Esophagus muscularis mucosa (tissue), 4 donors: ENCODE measurements around the gene RPL7A. TPM values are rescaled to one million over a fixed set of nuclear protein-coding genes. Genes with fewer than 3 reads are reported as not detected.

Experiments
- DNase-seq: peaks from one replicate; pipeline ENCODE4 v3.0.0-alpha.2; 2017; ENCODE audit errors: extremely low spot score
- H3K27ac ChIP-seq, 4 donors: fragments of 200-600 bp; sonication (generic); replicated peaks in 1 of 4; 1 replicate in 3 of 4; 2 replicates in 1 of 4; pipeline ENCODE4 v1.5.1; 2016 to 2019; ENCODE audit warnings: mild to moderate bottlenecking in 1 of 4
- H3K27me3 ChIP-seq, 4 donors: fragments of 200-600 bp; sonication (generic); one replicate each; pipeline versions ENCODE4 v1.5.1 to v1.6.0; 2016 to 2019
- H3K36me3 ChIP-seq, 4 donors: fragments of 200-600 bp; sonication (generic); one replicate each; pipeline ENCODE4 v1.5.1; 2016 to 2019
- H3K4me1 ChIP-seq, 4 donors: fragments of 200-600 bp; sonication (generic); one replicate each; pipeline ENCODE4 v1.5.1; 2016 to 2019
- H3K4me3 ChIP-seq, 4 donors: fragments of 200-600 bp; sonication (generic); 1 replicate in 2 of 4; 2 replicates in 2 of 4; pipeline ENCODE4 v1.5.1; 2016 to 2019; ENCODE audit warnings: mild to moderate bottlenecking in 4 of 4, moderate library complexity in 1 of 4
- H3K9me3 ChIP-seq, 4 donors: fragments of 200-600 bp; sonication (generic); 1 replicate in 3 of 4; 2 replicates in 1 of 4; pipeline ENCODE4 v1.5.1; 2016 to 2019
- EP300 ChIP-seq: sonication (generic); formaldehyde crosslinking; IDR thresholded peaks from one replicate; pipeline ENCODE4 v1.6.1; 2017; ENCODE audit warnings: antibody characterized with exemption
- POLR2A ChIP-seq: fragments of 450-650 bp; IDR thresholded peaks from one replicate; pipeline ENCODE4 v1.6.1; 2017; ENCODE audit warnings: antibody characterized with exemption, moderate library complexity, mild to moderate bottlenecking, low read depth
- POLR2AphosphoS5 ChIP-seq, 2 donors: sonication (generic); formaldehyde crosslinking; IDR thresholded peaks; one replicate each; pipeline ENCODE4 v1.6.1; 2017; ENCODE audit warnings: antibody characterized with exemption in 2 of 2
- WGBS: methylation state at CpG from one replicate; pipeline ENCODE4 v1.1.5; 2018; 5-methylcytosine and 5-hydroxymethylcytosine counted together
- intact Hi-C: fragments of 100-400 bp; cut with DNase I; formaldehyde crosslinking; loops from one replicate; pipeline ENCODE4 v1.15.1; 2023
- total RNA-seq, 4 donors: library from RNA; depleted of rRNA; stranded (reverse); fragments of >200 nt; gene quantifications; one replicate each; pipeline versions ENCODE4 v1.1.0 to v1.2.1, GENCODE V29; 2016
- TF ChIP-seq, protein P1 (sequence below), 3 experiments: fragments of 200-600 bp in 2 of 3; fragments of 450-650 bp in 1 of 3; sonication (generic) in 2 of 3; IDR thresholded peaks; one replicate each; pipeline ENCODE4 v1.5.1; 2017 to 2019; ENCODE audit warnings: antibody characterized with exemption in 3 of 3, mild to moderate bottlenecking in 2 of 3, moderate library complexity in 1 of 3

Gene RPL7A
- total RNA-seq, 4 donors from 2014 or later, result 1,466 to 2,142 (median 1,771) TPM

DNA sequence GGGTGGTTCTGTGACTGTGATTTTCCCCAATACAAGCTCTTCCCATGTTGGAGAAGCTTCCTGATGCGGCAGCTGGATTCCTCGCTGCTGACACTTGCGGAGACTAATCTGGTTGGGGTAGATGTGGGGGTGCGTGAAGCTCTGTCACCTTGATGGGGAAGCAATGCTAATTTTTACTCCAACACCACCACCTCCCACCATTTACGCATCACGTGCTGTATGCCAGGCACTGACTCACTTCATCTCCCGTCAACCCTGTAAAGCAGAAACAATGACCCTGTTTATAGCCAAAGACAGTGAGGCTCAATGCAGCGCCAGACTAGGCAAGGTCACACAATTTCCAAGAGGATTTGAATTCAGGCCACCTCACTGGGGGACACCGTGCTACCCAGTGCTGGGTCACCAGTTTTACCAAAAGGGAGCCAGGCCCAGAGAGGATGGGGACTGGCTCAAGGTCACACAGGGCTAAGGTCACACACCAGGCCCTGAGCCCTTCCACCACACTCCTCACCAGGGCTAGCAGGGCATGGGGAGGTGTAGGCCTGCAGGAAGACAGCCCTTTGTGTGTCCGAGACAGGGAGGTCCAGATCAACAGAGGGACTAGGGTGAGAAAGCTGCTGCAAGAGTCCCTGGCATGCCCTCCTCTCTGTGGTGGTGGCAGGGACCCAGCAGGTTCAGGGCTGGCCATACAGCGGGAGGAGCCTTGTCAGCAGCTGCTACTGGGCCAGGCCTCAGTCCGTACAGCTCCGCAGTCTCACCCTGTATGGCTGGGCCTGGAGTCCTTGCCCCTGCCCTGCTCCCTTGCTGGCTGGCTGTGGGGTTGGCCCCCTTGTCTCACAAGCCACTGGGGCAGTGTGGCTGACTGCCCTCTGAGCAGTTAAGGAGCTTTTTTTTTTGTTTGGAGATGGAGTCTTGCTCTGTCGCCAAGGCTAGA is 31.4 kb downstream of the RPL7A start:
- no peak overlapping the region for H3K4me3 ChIP-seq
- no peaks in the 10 kb centered on the region for H3K27me3 ChIP-seq
- DNase-seq, result no peak
- no peak overlapping the region for H3K27ac ChIP-seq
- intact Hi-C loops, result no loop called here
- no peaks in the 10 kb centered on the region for H3K36me3 ChIP-seq
- 91% methylated on average over 11 of the region's 14 CpGs for WGBS
- TF ChIP-seq POLR2AphosphoS5 (IDR thresholded peaks at IDR 0.05) (no peak), EP300 (no peak), POLR2A (no peak)
- TF ChIP-seq, protein P1, sequence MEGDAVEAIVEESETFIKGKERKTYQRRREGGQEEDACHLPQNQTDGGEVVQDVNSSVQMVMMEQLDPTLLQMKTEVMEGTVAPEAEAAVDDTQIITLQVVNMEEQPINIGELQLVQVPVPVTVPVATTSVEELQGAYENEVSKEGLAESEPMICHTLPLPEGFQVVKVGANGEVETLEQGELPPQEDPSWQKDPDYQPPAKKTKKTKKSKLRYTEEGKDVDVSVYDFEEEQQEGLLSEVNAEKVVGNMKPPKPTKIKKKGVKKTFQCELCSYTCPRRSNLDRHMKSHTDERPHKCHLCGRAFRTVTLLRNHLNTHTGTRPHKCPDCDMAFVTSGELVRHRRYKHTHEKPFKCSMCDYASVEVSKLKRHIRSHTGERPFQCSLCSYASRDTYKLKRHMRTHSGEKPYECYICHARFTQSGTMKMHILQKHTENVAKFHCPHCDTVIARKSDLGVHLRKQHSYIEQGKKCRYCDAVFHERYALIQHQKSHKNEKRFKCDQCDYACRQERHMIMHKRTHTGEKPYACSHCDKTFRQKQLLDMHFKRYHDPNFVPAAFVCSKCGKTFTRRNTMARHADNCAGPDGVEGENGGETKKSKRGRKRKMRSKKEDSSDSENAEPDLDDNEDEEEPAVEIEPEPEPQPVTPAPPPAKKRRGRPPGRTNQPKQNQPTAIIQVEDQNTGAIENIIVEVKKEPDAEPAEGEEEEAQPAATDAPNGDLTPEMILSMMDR (IDR thresholded peaks at IDR 0.05), result no peak
- peaks cover 11 to 16% (median 15%) of the 10 kb centered on the region in 4 donors for H3K4me1 ChIP-seq
- no peaks in the 10 kb centered on the region for H3K9me3 ChIP-seq

DNA sequence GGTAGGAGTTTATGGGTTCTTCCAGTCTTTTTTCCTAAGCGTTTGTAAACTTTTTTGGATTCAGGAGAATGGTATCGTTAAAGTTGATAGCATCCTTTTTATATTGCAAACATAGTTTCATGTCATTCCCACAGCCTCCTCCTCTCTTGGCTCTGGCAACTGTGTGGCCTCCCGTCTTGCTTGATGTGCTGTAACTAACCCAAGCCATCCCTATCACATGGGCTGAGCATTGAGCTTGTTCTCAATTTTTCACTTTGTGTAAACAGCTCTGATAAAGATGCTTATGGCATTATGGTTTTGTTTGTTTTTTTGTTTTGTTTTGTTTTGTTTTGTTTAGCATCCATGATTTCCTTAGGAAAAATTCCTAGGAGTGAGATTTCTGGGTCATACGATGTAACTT is 32.7 kb downstream of the RPL7A start:
- Histone ChIP-seq H3K27ac (no peak overlapping the region), H3K4me3 (no peak overlapping the region), H3K4me1 (peaks cover 7 to 8% (median 7%) of the 10 kb centered on the region in 4 donors), H3K36me3 (no peaks in the 10 kb centered on the region), H3K27me3 (no peaks in the 10 kb centered on the region), H3K9me3 (no peaks in the 10 kb centered on the region)
- no peak for TF ChIP-seq EP300
- TF ChIP-seq POLR2AphosphoS5 (IDR thresholded peaks at IDR 0.05), result no peak
- TF ChIP-seq, protein P1 (IDR thresholded peaks at IDR 0.05), result no peak
- no peak for TF ChIP-seq POLR2A
- intact Hi-C loops, result no loop called here
- 76% methylated on average over 4 of the region's 4 CpGs for WGBS
- no peak for DNase-seq

DNA sequence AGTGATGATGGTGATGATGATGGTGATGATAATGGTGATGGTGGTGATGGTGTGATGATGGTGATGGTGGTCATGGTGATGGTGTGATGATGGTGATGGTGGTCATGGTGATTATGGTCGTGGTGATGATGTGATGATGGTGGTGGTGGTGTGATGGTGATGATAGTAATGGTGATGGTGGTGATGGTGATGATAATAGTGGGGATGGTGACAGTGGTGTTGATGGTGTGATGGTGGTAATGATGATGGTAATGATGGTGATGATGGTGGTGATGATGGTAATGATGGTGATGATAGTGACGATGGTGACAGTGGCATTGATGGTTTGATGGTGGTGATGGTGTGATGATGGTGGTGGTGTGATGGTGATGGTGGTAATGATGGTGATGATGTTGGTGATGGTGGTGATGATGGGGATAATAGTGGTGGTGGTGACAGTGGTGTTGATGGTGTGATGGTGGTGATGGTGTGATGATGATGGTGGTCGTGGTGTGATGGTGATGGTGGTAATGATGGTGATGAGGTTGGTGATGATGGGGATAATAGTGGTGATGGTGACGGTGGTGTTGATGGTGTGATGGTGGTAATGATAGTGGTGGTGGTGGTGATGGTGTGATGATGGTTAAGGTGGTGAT is 34.6 kb downstream of the RPL7A start:
- 92% methylated on average over 4 of the region's 4 CpGs for WGBS
- Histone ChIP-seq H3K4me3 (no peak overlapping the region), H3K4me1 (no peaks in the 10 kb centered on the region), H3K9me3 (no peaks in the 10 kb centered on the region), H3K36me3 (no peaks in the 10 kb centered on the region), H3K27me3 (no peaks in the 10 kb centered on the region), H3K27ac (no peak overlapping the region)
- no peak for DNase-seq
- TF ChIP-seq, protein P1 (IDR thresholded peaks at IDR 0.05), result no peak
- intact Hi-C loops, result no loop called here

DNA sequence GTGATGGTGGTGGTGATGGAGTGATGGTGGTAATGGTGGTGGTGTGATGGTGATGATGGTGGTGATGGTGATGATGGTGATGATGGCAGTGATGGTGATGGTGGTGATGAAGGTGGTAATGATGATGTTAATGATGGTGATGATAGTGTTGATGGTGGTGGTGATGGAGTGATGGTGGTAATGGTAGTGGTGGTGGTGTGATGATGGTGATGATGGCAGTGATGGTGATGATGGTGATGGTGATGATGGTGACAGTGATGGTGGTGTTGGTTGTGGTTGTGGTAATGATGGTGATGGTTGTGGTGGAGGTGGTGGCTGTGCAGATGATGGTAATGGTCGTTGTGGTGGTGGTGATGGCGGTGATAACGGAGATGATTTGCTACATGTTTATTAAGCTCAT is 35.4 kb downstream of the RPL7A start:
- 96% methylated on average over 3 of the region's 3 CpGs for WGBS
- H3K36me3 ChIP-seq, result no peaks in the 10 kb centered on the region

More for the DNA sequence above, 35.4 kb downstream of the RPL7A start:
- Histone ChIP-seq H3K4me1 (no peaks in the 10 kb centered on the region), H3K4me3 (no peak overlapping the region), H3K9me3 (no peaks in the 10 kb centered on the region), H3K27ac (no peak overlapping the region), H3K27me3 (no peaks in the 10 kb centered on the region)
- intact Hi-C loops, result no loop called here
- DNase-seq, result no peak
- TF ChIP-seq EP300, result no peak
- no peak for TF ChIP-seq POLR2A
- TF ChIP-seq POLR2AphosphoS5 (IDR thresholded peaks at IDR 0.05), result no peak
- TF ChIP-seq, protein P1 (IDR thresholded peaks at IDR 0.05), result no peak
